HG03460 (cell line): ENCODE data around the gene MYO18A.

Experiments used
- ATAC-seq: cut with Tn5 transposase; IDR thresholded peaks from one replicate; pipeline ENCODE4 v1.9.1; 2021; ENCODE audit not compliant: unreplicated experiment

Gene MYO18A

GRCh38 chr17:29037739-29038084 is 142.5 kb downstream of the MYO18A start:
- no peak for ATAC-seq

DNA sequence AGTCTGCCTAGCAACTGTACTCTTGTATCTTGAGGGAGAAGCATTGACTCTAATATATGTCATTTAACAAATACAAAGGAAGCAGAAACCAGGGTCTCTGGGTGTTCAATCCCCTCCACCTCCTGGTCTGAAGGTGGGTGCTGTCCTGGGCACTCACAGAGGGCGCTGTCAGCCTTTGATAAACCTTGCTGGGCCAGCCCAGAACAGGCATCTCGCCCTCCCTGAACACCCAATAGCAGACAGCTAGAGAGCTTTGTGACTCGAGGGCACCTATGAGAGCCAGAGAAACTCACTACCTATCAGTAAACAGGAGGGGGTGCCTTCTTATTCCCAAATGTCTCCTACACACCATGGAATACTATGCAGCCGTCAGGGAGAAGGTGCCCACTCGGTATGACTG is 143.6 kb downstream of the MYO18A start:
- ATAC-seq = no peak

GRCh38 chr17:29034510-29034909 is 145.7 kb downstream of the MYO18A start:
- no peak for ATAC-seq

GRCh38 chr17:29032857-29033197 is 147.4 kb downstream of the MYO18A start:
- no peak for ATAC-seq

GRCh38 chr17:29032013-29032856 is 148.0 kb downstream of the MYO18A start:
- ATAC-seq = no peak

DNA sequence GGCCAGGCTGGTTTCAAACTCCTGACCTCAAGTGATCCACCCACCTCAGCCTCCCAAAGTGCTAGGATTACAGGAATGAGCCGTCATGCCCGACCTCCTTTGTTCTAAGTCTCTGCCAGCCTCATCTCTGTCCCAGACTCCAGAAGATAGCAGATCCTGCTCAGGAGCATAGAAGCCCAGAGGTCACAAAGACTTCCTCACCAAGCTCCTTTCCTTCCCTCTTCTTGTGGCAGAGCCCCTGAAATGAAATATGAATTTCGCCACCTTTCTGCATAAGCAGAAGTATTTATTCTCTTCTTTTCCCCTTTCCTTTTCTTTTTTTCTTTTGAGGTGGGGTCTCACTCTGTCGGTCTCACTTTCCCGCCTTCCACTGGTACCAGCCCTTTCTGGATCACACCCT is 148.7 kb downstream of the MYO18A start:
- ATAC-seq = no peak

GRCh38 chr17:29024316-29024952 is 155.8 kb downstream of the MYO18A start:
- no peak for ATAC-seq

- ATAC-seq = no peak
Measured at GRCh38 chr17:29022074-29022473, 158.1 kb downstream of the MYO18A start.

DNA sequence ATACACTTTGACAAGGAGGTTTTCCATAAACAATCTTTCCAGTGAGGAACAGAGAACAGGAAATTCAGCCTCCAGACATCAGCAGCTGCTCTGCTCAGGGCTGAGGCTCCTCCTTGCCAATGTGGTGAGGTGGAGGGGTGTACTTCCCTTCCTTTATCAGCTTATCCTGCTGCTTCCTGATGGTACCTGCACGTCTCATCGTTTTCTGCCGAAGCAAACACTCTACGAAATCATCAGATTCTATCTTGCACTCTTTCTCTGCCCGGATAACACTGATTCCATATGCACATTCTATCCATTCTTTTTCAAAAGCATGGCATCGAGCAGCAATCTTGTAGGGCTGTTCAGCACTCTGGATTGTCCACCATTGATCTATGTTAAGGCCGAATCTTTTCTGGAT is 159.0 kb downstream of the MYO18A start:
- no peak for ATAC-seq
